CD4-positive, alpha-beta T cell treated with Interleukin-2 at 100 ng/mL for 4 hours (primary cell): ENCODE data around the gene SLX4IP.
A peak's percentile ranks its signal among the peaks of the same experiment; 100 is the strongest.

ENCODE experiments used
- DNase-seq: peaks from one replicate; pipeline ENCODE4 v3.0.0-alpha.2; 2020; ENCODE audit warnings: low spot score

SLX4IP gene

DNA sequence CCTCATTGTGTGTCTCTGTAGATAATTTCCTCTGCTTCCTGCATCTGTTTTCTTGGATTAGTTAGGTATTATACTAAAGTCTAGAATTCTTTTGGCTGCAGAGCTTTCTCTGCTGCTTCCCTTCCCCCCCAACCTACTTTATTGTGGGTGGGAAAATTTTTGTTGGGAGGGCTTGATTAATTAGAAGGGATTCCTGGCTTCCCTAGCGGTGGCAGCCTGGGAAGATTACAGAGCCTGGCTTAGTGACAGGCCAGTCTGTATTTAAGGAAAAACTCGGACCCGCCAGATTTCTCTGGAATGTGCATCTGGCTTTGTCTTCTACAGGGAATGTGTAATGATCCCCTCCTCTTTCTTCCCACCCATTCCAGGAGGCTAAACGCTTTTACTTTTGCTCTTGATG lies 31.2 kb downstream of the SLX4IP start:
- DNase-seq = no peak

DNA sequence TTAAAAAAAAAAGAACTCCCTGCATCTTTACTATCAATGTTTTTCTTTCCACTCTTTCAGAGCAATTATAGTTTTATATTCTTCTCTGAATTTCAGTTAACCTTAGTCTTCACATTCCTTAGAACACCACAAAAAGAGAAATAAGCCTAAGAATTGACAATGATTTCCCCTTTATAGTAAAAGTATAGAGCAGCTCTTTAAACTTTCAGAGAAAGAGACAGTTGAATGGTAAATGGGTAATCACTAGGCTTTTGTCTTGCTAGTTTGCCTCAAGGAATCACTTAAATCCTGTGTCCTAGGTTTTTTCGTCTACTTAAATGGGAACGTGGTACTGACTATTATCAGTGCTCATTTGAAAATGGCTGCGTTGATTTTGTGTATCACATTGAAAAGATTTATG lies 31.8 kb downstream of the SLX4IP start:
- DNase-seq = no peak

DNA sequence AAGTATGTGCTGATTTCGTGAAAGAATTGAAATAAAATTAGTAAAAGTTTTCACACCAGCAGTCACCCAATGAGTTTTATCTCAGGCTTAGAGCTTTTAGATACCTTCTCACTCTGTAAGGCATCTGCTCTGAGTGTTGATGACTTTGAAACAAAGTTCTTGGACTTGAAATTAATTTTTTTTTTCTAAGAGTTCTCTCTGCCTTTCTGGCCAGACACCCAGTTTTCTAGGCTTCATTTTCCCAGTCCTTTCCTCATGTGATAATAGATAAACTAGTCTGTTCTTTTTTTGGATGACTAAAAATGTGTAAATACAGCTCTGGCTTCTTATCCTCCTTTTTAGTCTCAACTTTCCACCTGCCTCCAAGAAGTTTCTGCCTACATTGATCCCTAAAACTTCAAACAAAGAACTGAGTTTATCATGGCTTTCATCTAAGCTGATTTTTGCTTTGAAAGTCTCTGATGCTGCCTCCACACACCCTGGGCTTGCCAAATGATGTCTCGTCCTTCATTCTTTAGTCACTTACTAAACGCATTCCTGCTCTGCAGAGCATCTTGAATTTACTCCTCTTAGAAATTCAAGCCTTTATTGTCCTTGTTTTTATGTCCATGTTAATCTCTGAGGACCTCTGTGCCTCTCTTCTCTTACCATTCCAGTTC lies 32.7 kb downstream of the SLX4IP start:
- no peak for DNase-seq

DNA sequence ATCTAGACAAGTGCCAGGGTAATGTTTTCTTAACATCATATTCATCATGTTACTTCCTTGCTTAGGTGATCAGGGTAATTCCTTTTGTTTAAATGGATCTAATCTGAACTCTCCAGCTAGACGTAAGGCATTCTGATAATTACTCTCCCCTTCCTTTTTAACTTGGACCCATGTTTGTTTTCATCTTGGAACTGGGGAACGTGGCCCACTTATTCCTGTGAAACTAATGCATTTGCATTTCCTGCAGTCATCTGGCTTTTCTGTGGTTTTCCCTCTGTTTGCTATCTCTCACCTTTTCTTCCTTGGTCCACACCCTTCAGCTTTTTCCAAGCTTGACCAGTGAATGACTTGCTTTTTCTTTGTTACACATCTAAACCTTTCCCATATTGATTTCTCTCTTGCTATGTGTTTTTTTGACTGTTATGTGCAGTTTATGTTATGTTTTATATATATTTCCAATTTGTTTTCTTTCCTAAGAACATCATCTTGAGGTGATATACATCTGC lies 33.3 kb downstream of the SLX4IP start:
- no peak for DNase-seq

DNA sequence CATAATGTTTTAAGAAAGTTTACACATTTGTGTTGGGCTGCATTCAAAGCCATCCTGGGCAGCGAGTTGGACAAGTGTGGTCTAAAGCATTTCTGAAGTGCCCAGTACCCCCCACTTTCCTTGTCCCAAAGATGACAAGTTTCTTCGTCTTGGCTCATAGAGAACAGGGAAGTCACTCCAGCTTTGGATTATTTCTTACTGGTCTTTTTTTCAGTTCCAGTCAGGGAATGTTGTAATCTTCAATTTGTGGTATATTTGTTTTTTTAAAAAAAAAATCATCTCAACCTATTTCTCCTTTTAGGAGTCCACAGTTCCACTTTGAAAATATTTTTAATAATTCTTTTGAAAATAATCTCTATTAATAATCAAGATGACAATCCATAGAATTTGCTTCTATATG lies 34.0 kb downstream of the SLX4IP start:
- DNase-seq = no peak

DNA sequence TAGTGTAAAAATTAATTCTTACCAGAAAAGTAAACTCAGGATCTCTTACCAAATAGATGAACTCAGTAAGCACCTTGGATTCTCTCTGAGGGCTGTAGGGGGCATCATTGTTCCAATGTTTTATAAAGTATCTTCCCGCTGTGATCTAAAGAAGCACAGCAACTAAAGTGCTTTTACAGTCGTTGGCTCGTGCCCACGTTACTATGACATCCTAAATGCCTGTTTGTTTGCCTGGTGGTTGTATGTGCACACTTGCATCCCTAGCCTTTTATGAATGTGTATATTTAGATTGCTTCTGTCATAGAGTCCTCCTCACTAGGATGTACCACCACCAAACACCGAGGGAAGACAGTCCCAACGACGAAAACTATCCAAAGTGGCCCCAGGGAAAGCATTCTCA lies 34.5 kb downstream of the SLX4IP start:
- DNase-seq = peak; percentile 44

DNA sequence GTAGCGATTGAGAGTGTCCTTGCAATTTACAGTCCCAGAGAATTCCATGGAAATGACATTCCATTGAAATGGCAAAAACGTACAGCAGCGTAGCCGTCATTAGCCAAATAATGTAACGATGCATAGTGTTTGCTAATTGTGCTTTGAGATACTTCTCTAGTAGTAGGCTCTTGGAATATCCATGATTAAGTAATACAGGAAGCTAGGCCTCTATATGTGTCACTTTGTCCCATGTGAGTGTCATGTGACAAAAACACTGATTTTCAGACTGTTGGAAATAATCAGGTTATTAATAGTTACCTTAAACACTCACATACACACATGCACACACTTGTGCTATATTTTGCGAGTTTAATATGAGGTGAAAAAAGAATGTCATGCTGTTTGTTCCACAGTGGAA lies 35.2 kb downstream of the SLX4IP start:
- no peak for DNase-seq

DNA sequence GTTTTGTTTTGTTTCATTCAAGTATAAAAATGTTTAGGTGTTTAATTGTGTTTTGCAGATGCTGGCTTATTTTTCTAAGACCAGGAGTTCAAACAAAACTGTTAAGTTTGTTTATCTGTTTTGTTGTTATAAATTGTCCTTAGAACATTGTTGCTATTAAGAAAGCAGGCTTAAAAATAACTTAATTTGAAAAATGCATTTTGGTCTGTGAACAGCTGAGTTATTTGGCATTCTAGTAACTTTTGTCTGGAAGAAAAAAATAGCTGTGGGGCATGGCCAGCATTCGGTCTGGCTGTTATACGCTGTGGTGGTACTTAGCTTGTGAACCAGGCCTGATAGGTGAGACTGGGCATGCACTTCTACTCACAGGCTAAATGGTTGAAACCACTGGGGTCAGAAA lies 37.8 kb downstream of the SLX4IP start:
- DNase-seq = no peak

DNA sequence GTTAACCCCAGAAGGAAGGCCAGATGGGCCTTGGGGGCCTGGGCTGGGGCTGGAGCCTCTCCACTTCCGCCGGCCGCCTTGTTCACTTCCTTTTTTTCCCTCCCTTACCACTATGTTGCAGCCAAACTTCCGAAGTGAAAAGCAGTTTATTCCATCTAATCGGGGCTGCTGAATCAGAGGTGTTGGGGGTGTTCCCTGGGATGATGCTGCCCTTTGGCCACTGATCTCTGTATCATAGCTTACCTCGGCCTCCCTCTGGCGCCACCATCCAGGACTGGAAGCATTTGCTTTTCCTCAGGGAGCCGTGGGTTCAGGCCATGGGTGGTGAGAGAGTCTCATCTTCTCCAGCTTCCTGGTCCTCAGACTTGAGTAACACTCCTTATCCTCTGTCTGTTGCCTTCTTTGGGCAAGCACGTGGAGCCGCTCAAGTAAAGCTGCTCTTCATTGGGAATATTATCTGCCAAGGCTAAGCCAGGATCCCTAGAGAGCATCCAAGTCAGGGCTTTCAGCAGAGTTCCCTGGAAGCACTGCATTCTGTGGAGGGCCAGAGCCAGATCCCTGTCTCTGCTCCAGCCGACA lies 39.6 kb downstream of the SLX4IP start:
- no peak for DNase-seq

DNA sequence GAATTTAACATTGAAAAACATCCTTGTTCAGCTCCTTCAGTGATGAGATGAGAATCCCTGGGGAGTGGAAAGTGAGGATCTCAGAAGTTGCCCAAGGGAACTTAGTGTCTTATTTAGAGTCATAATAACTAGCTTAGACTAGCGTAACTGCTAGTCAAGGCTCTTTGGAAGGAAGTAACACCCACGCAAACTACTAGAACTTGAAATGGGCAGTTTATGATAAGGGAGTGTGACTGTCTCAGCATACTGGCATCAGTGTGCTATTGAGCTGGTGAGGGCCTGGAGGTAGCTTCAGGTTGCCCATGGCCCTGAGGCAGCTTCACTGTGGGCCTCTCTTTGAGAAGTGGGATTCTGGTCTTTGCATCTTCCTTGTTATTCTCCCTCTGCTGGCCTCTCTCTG lies 40.1 kb downstream of the SLX4IP start:
- no peak for DNase-seq

DNA sequence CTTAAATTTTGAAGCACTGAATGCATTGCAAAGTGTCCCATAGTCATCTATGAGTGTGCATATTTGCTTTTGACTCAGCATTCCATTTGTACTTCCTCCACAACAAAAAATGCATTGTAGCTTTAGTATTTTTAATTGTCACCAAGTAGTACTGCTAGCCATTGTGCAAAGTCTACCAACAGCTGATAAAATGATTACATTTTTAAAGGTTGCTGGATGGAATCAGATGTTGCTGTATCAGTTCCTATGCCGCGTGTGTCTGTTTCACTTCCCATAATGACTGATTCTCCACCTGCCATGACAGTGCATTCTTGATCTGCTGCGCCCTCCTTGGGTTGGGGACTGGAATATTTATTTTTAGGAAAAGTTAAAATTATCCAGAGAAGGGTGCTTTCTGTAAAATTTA lies 41.2 kb downstream of the SLX4IP start:
- no peak for DNase-seq

DNA sequence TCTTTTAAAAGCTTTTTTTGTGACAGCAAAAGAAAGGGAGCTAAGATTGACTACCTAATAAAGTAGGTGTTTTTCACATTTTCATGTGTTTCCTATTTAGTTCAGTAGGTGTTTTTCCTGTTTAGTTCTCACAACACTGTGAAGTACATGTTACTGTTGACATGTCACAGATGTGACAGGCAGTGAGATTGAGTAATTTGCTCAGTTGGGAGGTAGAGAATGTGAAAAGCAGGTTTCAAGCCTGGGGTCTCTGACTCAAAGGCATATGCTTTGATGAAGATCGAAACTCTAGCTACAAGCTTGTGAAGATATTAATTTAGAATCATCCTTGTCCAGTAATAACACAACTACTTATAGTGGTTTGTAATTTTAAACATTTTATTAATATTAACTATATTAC lies 43.1 kb downstream of the SLX4IP start:
- DNase-seq = no peak

DNA sequence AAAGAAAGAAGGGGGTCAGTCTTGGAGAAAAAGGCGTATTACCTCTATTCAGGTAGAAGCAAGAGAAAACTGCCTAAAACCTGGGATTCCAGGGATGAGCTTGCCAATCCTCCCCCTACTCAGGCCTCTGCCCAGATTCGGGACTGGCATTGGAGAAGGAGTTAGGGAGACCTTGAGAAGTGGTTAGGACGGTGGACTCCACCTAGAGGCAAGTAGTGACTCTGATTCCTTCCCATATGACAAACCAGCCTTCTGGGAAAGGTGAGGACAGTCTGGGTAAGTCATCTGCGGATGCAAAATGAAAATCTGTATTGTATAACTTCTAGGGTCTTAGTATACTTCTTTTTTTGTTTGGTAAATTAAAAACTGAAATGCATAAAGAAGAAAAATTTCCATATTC lies 43.8 kb downstream of the SLX4IP start:
- DNase-seq = no peak

DNA sequence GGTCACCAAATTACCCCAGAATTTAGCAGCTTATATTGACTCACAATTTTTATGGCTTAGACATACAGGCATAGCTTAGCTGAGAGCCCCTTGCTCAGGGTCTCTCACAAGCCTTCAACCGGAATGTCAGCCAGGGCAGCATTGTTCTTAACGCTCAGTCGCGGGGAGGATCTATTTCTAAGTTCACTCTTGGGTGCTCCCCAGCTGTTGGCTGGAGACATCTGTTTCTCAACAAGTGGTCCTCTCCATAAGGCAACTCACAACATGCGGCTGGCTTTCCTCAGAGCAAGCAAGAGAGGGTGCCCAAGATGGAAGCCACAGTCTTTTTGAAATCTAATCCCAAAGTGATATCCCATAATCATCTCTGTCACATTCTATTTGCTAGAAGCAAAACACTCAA lies 46.6 kb downstream of the SLX4IP start:
- DNase-seq = no peak

DNA sequence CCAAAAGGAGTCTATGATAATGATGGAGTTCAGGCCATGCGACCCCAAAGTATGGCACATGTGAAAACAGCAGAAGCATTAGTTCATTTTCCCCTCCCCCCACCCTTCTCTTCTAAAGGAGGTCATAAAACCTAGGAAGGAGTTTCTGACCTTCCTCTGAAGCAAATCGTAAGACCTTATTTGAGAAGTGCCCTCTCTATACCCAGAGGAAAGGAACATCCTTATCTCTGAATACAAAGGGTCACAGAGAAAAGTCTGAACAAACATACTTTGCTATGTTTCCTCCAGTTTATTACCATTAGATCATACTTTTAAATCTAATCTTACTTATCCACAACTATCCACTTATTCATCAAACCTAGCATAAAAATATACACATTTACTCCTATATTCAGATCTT lies 48.6 kb downstream of the SLX4IP start:
- no peak for DNase-seq

DNA sequence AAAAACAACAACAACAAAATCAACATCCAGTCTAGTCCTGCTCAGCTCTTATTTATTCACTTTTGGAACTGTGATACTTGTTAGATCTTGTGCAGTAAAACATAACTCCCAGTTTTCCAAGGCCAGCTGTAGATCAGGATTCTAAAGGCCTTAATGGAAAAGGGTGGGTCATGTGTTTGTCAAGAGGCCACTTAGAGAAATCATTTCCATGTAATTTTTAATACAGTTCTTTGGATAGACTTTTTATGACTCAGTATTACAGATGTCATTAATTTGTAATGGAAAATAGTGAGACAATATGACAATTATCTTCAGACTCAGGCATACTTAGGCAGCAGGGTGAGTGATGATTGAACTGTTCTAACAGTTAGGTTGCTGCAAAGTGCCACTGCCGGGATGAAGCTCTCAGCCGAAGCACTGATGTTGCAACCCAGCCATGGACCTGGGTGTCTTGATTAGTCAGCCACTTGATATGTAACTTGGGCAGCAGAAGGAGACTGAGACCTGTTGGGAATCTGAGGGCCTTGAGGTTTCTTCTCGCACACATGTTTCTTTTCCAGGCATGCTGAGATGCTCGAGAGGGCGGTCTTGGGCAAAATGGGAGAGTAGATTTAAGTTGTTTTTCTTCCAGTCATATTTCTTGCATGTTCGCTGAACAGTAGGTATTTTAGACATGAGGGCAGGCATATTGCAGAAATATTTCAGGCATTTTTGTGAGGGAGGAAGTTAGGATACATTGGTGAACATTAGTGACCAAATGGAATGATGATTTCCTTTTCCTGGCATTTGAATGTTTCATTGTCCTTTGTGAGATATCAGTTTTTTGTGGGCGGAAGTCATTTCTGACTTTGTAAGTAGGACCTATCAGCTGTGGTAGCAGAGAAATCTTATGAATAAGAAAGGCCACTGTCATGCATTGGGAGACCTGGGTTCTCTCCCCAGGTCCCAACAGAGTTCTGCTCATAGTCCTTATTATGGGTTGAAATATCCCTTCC lies 52.3 kb downstream of the SLX4IP start:
- no peak for DNase-seq

DNA sequence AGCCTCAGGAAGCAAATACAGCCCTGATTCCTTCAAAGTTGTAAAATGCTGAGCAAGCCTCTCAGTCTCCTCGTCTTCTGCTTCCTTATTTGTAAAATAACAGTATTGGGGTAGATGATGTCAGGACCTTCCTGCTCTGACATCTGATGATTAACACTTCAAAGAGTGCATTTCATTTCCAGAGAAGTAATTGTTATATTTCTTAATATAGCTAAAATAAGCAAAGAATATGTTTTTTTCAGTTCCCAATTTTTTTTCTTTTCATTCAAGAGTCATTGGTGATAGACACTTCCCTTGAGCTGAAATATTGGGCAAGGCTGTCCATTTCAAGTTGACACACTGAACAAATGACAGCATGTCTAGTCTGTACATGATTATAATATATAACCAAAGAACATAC lies 53.4 kb downstream of the SLX4IP start:
- no peak for DNase-seq

DNA sequence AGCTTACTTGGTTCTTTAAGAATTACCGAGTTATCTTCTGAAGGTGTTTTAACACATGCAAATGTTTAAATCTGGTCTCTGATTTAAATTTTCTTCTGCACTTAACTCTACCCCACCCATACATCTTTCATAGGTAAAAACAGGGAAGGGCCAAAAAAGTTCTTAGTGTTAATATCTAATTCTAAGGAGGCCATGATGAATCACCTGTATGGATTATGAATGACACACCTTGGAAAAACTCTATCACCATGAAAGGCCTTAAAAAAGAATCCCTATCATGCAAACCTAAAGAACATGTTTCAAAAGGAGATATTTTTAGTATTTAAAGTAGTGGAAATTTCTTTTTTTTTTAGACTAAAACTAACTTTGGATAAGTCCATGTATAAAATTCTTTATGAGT lies 54.7 kb downstream of the SLX4IP start:
- DNase-seq = no peak

DNA sequence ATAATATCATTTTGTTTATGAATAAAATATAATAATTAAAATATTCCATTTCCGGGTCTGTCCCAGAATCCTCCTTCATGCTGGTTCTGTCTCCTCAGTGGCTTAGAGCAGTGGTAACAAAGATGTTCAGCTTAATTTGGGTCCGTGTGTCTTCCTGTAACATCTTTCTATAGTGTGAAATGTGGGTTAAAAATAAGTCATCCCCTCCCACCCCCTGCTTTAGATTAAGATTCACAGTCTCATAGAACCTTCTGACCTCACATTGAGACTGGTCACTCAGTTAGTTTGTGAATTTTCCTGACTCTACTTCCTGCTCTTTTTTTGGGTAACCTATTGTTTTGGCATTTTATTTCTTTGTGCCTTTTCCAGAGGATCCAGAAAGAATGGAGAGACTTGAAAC lies 55.2 kb downstream of the SLX4IP start:
- no peak for DNase-seq

DNA sequence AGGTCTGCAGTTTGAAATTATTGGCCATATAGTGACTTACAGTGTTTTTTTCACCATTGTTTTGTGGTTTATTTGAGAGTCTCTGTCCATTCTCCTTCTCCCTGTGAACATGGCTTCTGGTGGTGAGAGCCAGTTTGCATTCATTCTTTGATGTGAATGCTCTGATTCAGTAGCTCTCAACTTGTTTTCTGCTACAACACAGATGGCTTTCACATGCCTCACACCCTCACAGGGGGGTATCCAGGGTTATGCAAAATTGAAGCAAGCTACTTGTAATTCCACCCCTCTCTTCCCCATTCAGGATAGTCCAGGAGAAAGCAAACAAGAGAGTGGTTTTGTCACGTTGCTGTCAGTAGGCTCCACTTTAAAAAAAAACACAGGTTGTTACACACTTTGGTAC lies 55.6 kb downstream of the SLX4IP start:
- no peak for DNase-seq

DNA sequence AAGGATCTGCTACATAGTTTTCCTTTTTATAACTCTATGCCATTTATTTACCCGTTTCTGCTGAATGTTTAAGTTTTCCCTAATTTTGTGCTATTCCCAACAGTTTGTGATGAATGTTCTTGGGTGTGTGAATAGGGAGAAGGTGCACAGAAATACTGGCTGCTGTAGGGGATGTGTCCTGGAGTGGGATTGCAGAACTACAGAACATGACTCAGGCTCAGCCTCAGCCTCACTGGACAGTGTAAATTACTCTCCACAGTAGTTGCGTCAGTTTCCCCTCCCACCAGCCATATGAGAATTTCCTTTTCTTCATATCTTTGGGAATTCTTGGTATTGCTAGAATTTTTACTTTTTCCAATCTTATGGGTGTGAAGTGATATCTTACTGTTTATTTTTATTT lies 57.0 kb downstream of the SLX4IP start:
- DNase-seq = no peak

DNA sequence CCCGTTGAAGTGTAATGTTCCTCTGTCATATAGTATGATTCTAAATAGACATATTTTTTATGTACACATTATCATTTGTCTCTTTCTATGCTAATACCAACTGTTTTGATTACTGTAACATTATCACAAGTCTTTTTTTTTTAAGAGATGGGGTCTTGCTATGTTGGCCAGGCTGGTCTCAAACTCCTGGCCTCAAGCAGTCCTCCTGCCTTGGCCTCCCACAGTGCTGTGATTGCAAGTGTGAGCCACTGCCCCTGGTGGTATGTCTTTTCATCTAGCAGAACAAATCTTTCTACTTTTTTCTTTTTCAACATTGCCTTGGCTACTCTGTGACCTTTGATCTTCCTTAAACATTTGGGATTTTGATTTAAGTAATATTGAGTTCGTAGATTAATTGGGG lies 57.7 kb downstream of the SLX4IP start:
- DNase-seq = no peak

DNA sequence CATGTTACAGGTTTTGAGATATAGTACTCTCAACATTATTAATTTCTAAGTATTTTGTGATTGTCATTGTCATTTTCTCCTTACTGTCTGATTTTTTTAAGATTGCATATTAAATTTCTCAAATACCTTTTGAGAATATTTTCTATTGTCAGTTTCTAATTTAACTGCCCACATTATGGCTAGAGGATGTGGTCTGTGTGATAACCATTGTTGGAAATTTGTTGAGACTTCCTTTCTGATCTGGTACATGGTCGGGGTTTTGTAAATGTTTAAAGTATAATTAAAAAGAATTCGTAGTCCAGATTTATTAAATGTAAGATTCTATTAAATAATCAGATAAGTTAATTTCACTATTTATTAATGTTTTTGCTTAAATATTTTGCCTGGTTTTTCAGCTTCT lies 60.1 kb downstream of the SLX4IP start:
- no peak for DNase-seq
